Colonic mucosa (tissue), 4 donors: ENCODE results near the gene HRAS. TPM values are rescaled to one million over a fixed set of nuclear protein-coding genes. Genes with fewer than 3 reads are reported as not detected.

ENCODE experiments used
- DNase-seq: peaks from one replicate; pipeline ENCODE4 v3.0.0-alpha.2; 2020
- H3K27ac ChIP-seq: fragments of 200-600 bp; one replicate; pipeline ENCODE4 v1.8.0; 2021
- H3K27me3 ChIP-seq: fragments of 200-600 bp; one replicate; pipeline ENCODE4 v1.8.0; 2021
- H3K36me3 ChIP-seq: fragments of 200-600 bp; one replicate; pipeline ENCODE4 v1.8.0; 2021
- H3K4me1 ChIP-seq: fragments of 200-600 bp; one replicate; pipeline ENCODE4 v1.8.0; 2021; ENCODE audit warnings: mild to moderate bottlenecking
- H3K4me3 ChIP-seq: fragments of 200-600 bp; one replicate; pipeline ENCODE4 v1.8.0; 2021
- H3K9ac ChIP-seq, 2 donors: one replicate each; pipeline ENCODE4 v1.7.0; 2013; ENCODE audit warnings: control low read depth in 2 of 2, low read depth in 2 of 2, low read length in 2 of 2
- H3K9me3 ChIP-seq: fragments of 200-600 bp; one replicate; pipeline ENCODE4 v1.8.0; 2021
- intact Hi-C: fragments of 100-400 bp; cut with DNase I; formaldehyde crosslinking; loops from one replicate; pipeline ENCODE4 v1.14.1; 2022
- total RNA-seq, 2 donors: library from RNA; stranded (reverse); fragmentation: NEBNext Ultra II Directional in 1 of 2; extraction: Animal tissue kit (Norgen Biotek cat#: 25700) in 1 of 2; gene quantifications; one replicate each; pipeline ENCODE4 v1.2.1, GENCODE V29; 2021
- TF ChIP-seq, protein P1 (sequence below): fragments of 200-600 bp; IDR thresholded peaks from one replicate; pipeline ENCODE4 v1.8.0; 2022; ENCODE audit warnings: antibody characterized with exemption, mild to moderate bottlenecking
- donor health status: healthy.
- donor health status: DM: no; HTN: no; CAD: no.
- donor health status: DM: no; HTN: no; CAD: no.

HRAS gene
- total RNA-seq, 2 donors from 2014 or later, result 38.4 to 67.0 TPM

GRCh38 chr11:557328-558132 is 22.2 kb upstream of the HRAS start:
- peaks cover 20% of the 10 kb centered on the region for H3K27me3 ChIP-seq
- peaks cover 12% of the 10 kb centered on the region for H3K4me1 ChIP-seq
- intact Hi-C loops, result loop anchor here (10.0 kb wide), 1 partner anchor 167 kb away; no protein-coding TSS in a partner anchor
- H3K9me3 ChIP-seq, result no peaks in the 10 kb centered on the region
- no peak overlapping the region for H3K27ac ChIP-seq
- no peaks in the 10 kb centered on the region for H3K36me3 ChIP-seq
- no peak for DNase-seq
- no peak overlapping the region for H3K4me3 ChIP-seq
- TF ChIP-seq, protein P1, sequence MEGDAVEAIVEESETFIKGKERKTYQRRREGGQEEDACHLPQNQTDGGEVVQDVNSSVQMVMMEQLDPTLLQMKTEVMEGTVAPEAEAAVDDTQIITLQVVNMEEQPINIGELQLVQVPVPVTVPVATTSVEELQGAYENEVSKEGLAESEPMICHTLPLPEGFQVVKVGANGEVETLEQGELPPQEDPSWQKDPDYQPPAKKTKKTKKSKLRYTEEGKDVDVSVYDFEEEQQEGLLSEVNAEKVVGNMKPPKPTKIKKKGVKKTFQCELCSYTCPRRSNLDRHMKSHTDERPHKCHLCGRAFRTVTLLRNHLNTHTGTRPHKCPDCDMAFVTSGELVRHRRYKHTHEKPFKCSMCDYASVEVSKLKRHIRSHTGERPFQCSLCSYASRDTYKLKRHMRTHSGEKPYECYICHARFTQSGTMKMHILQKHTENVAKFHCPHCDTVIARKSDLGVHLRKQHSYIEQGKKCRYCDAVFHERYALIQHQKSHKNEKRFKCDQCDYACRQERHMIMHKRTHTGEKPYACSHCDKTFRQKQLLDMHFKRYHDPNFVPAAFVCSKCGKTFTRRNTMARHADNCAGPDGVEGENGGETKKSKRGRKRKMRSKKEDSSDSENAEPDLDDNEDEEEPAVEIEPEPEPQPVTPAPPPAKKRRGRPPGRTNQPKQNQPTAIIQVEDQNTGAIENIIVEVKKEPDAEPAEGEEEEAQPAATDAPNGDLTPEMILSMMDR, result no peak
- no peak overlapping the region for H3K9ac ChIP-seq

DNA sequence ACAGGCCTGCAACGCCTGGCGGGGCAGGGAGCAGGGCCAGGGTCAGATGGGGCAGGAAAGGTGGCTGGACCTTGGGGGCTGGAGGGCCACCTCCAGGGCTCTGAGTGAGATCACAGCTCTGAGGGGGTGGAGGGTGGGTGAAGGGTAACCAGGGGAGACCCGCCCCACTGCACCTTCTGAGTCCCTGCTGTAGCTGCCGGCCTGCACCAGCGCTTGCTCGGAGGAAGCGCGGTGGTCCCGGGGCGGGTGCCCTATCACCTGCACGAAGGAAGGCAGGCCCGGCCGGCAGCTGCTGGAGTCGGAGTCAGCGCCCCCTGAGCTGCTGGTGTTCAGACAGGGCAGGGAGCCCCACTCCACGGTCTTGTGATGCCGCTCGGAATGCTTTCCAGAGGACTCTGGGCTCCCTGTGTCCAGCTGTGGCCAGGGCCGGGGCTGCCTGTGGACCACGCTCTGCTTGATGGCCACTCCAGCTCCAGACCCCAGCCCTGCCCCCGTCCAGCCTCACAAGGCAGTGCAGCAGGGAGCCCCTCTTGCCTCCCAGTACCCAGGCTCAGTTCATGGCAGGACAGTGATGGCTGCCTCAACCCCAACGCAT is 21.4 kb upstream of the HRAS start:
- intact Hi-C loops, result loop anchor here (10.0 kb wide), 1 partner anchor 168 kb away; no protein-coding TSS in a partner anchor
- H3K9me3 ChIP-seq, result no peaks in the 10 kb centered on the region
- DNase-seq, result no peak
- TF ChIP-seq, protein P1, result no peak
- no peak overlapping the region for H3K4me3 ChIP-seq
- H3K27ac ChIP-seq, result no peak overlapping the region
- H3K36me3 ChIP-seq, result no peaks in the 10 kb centered on the region
- peaks cover 20% of the 10 kb centered on the region for H3K27me3 ChIP-seq
- no peak overlapping the region for H3K9ac ChIP-seq
- peaks cover 4% of the 10 kb centered on the region for H3K4me1 ChIP-seq

- TF ChIP-seq, protein P1, result no peak
- H3K27ac ChIP-seq, result no peak overlapping the region
- H3K4me3 ChIP-seq, result peak overlapping the region; percentile 35
- H3K36me3 ChIP-seq, result no peaks in the 10 kb centered on the region
- H3K4me1 ChIP-seq, result peaks cover 3% of the 10 kb centered on the region
- peaks cover 20% of the 10 kb centered on the region for H3K27me3 ChIP-seq
- DNase-seq, result no peak
- intact Hi-C loops, result loop anchor here (10.0 kb wide), 1 partner anchor 169 kb away; no protein-coding TSS in a partner anchor
- H3K9me3 ChIP-seq, result no peaks in the 10 kb centered on the region
- H3K9ac ChIP-seq, result no peak overlapping the region
Observed at GRCh38 chr11:555780-556661, 20.6 kb upstream of the HRAS start.

- H3K36me3 ChIP-seq, result no peaks in the 10 kb centered on the region
- H3K9me3 ChIP-seq, result no peaks in the 10 kb centered on the region
- DNase-seq, result no peak
- intact Hi-C loops, result loop anchor here (10.0 kb wide), 1 partner anchor 169 kb away; no protein-coding TSS in a partner anchor
- H3K4me3 ChIP-seq, result peak overlapping the region; percentile 35
- TF ChIP-seq, protein P1, result no peak
- peak overlapping the region in 1 of 2 donors; percentile 43 for H3K9ac ChIP-seq
- H3K4me1 ChIP-seq, result peaks cover 2% of the 10 kb centered on the region
- H3K27ac ChIP-seq, result no peak overlapping the region
- peaks cover 20% of the 10 kb centered on the region for H3K27me3 ChIP-seq
Observed at GRCh38 chr11:555227-555779, 19.9 kb upstream of the HRAS start.
